RWPE2 (cell line): ENCODE measurements around the gene VDR.
"Not testable (repeated sequence)": the region's sequence is repeated elsewhere in the genome, so short reads cannot be mapped to it uniquely, and the experiment has no call there.

Source experiments
- ATAC-seq: fragments of 200-7000 bp; cut with Tn5 transposase; 3 replicates; pipeline ENCODE4 v1.9.1; 2021; ENCODE audit warnings: low read depth
- DNase-seq: peaks from one replicate; pipeline ENCODE4 v3.0.0-alpha.2; 2020; ENCODE audit warnings: low spot score
- H3K27ac ChIP-seq: fragments of 450-650 bp; 2 replicates; pipeline ENCODE4 v1.5.1; 2017; ENCODE audit warnings: mild to moderate bottlenecking; ENCODE audit not compliant: poor library complexity, severe bottlenecking
- H3K27me3 ChIP-seq: fragments of 250-450 bp; sonication (Bioruptor Pico); 2 replicates; pipeline ENCODE4 v1.5.1; 2021; ENCODE audit warnings: mild to moderate bottlenecking, moderate library complexity; ENCODE audit not compliant: insufficient read depth, poor library complexity, severe bottlenecking
- H3K36me3 ChIP-seq: fragments of 250-450 bp; sonication (Bioruptor Pico); 2 replicates; pipeline ENCODE4 v1.5.1; 2020; ENCODE audit warnings: low read depth, mild to moderate bottlenecking, moderate library complexity
- H3K4me1 ChIP-seq: fragments of 250-450 bp; sonication (Bioruptor Pico); 2 replicates; pipeline ENCODE4 v1.5.1; 2021; ENCODE audit warnings: mild to moderate bottlenecking, moderate library complexity; ENCODE audit not compliant: insufficient read depth, poor library complexity, severe bottlenecking
- H3K4me3 ChIP-seq: fragments of 250-450 bp; sonication (Bioruptor Pico); 2 replicates; pipeline ENCODE4 v1.5.1; 2021; ENCODE audit warnings: mild to moderate bottlenecking, moderate library complexity; ENCODE audit not compliant: severe bottlenecking
- H3K9me3 ChIP-seq: fragments of 250-450 bp; sonication (Bioruptor Pico); 2 replicates; pipeline ENCODE4 v1.5.1; 2021; ENCODE audit warnings: mild to moderate bottlenecking, moderate library complexity; ENCODE audit not compliant: severe bottlenecking
- CTCF ChIP-seq: fragments of 450-650 bp; IDR thresholded peaks from one replicate; pipeline ENCODE4 v1.5.1; 2017; ENCODE audit warnings: mild to moderate bottlenecking, moderate library complexity; ENCODE audit not compliant: poor library complexity, severe bottlenecking

Gene VDR

GRCh38 chr12:47817272-47818006 is 87.4 kb downstream of the VDR start:
- Histone ChIP-seq H3K4me1 (peaks cover 28% of the 10 kb centered on the region), H3K4me3 (peak overlapping the region; percentile 0), H3K36me3 (peaks cover 25% of the 10 kb centered on the region), H3K27me3 (no peaks in the 10 kb centered on the region), H3K27ac (peak overlapping the region; percentile 95), H3K9me3 (no peaks in the 10 kb centered on the region)
- DNase-seq (no peak), ATAC-seq (no peak)
- peak; percentile 33 for TF ChIP-seq CTCF

GRCh38 chr12:47816403-47817271 is 88.2 kb downstream of the VDR start:
- DNase-seq (no peak), ATAC-seq (no peak)
- H3K4me1 ChIP-seq, result peaks cover 31% of the 10 kb centered on the region
- no peak overlapping the region for H3K4me3 ChIP-seq
- no peaks in the 10 kb centered on the region for H3K27me3 ChIP-seq
- H3K27ac ChIP-seq, result peak overlapping the region; percentile 95
- H3K9me3 ChIP-seq, result no peaks in the 10 kb centered on the region
- H3K36me3 ChIP-seq, result peaks cover 25% of the 10 kb centered on the region
- TF ChIP-seq CTCF, result no peak

GRCh38 chr12:47815447-47815846 is 89.3 kb downstream of the VDR start:
- not testable (repeated sequence) for H3K4me3 ChIP-seq, H3K9me3 ChIP-seq, DNase-seq, ATAC-seq, H3K27me3 ChIP-seq
- Histone ChIP-seq H3K36me3 (peaks cover 32% of the 10 kb centered on the region), H3K27ac (peak overlapping the region; percentile 95), H3K4me1 (peaks cover 26% of the 10 kb centered on the region)

- DNase-seq, result no peak
- no peak for ATAC-seq
- H3K9me3 ChIP-seq, result no peaks in the 10 kb centered on the region
- no peak for TF ChIP-seq CTCF
- H3K27me3 ChIP-seq, result no peaks in the 10 kb centered on the region
- H3K36me3 ChIP-seq, result peaks cover 32% of the 10 kb centered on the region
- no peak overlapping the region for H3K4me3 ChIP-seq
- peak overlapping the region; percentile 95 for H3K27ac ChIP-seq
- H3K4me1 ChIP-seq, result peaks cover 31% of the 10 kb centered on the region
Observed at GRCh38 chr12:47814539-47815170, 90.1 kb downstream of the VDR start.

GRCh38 chr12:47813511-47814196 is 91.1 kb downstream of the VDR start:
- ATAC-seq (no peak; the same call in 1 of the 3 replicates), DNase-seq (no peak)
- Histone ChIP-seq H3K4me1 (peaks cover 41% of the 10 kb centered on the region), H3K27ac (peak overlapping the region; percentile 95), H3K4me3 (no peak overlapping the region), H3K36me3 (peaks cover 32% of the 10 kb centered on the region), H3K9me3 (no peaks in the 10 kb centered on the region), H3K27me3 (no peaks in the 10 kb centered on the region)
- no peak for TF ChIP-seq CTCF
